GM19455 (cell line): Measurements from ENCODE around the gene ACADVL.
A peak's percentile ranks its signal among the peaks of the same experiment; 100 is the strongest.

Source experiments
- ATAC-seq: cut with Tn5 transposase; IDR thresholded peaks from one replicate; pipeline ENCODE4 v1.9.1; 2021; ENCODE audit not compliant: unreplicated experiment

The ACADVL gene

DNA sequence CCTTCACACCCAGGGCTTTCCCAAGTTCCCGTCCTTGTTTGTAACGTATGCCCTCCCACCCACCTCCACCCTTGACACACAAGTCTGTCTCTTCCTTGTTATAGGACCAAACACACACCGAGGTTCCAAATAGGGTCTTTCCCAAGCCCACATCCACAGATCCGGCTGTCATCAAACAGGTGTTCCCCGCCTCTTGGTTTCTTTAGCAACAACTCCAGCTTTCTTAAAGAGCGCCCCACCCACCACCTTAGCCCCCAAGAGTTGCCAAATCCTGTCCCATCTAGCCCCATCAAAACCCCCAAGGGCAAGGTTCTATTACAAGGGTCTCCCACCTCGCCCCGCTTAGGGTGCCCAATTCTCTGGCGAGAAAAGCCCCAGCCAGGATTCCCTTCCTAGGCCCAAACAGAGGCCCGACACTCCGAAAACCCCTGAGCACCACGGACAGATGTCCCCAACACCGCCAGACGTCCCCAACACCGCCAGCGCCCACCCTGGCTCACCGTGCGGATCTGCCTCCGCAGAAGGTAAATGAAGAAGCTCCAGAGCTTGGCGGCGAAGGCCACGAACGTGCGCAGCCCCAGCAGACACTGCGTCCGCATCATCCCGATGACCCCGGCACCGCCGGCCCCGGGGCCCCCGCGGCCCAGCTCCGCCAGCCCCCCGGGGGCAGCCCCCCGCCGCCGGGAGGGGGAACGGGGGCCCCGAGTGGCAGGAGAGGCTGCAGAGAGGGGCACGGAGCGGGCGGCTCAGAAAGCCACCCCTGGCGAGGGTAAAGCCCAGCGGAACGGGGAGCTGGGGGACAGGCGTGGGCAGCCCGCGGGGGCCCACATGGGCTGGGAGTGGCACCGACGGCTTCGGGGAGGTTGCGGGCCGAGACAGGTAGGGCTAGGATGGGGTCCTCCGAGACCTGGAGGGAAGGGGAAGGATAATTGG is 31.2 kb downstream of the ACADVL start:
- ATAC-seq = no peak

DNA sequence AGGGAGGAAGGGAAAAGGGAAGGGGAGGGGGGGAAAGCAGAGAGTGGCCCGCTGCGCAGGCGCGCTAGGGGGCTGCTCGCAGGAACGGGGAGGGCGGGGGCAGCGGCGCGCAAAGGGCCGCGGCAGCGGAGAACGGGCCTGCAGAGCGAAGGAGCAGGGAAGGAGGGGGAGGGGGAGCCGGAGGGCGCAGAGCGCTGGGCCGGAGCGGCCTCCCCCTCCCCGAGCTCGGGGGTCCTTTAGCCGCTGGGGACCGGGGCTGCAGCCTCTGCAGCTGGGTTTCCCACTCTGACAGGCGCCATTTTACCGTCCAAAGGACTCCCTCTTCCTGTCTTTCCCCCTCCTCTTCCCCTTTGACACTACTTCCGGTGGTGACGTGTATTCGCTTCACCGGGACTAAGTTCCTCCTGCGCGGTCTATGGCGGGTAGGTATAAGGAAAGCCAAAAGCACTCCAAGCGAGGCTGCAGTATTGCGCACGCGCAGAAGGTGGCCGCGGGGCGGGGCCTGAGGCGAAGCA is 32.0 kb downstream of the ACADVL start, which contains the start of gene CTDNEP1:
CTDNEP1 (minus strand) TSS at position 74 of the 515 bp plus-strand sequence. CDS start 438 bp downstream, outside the sequence.
- peak; percentile 86 for ATAC-seq

DNA sequence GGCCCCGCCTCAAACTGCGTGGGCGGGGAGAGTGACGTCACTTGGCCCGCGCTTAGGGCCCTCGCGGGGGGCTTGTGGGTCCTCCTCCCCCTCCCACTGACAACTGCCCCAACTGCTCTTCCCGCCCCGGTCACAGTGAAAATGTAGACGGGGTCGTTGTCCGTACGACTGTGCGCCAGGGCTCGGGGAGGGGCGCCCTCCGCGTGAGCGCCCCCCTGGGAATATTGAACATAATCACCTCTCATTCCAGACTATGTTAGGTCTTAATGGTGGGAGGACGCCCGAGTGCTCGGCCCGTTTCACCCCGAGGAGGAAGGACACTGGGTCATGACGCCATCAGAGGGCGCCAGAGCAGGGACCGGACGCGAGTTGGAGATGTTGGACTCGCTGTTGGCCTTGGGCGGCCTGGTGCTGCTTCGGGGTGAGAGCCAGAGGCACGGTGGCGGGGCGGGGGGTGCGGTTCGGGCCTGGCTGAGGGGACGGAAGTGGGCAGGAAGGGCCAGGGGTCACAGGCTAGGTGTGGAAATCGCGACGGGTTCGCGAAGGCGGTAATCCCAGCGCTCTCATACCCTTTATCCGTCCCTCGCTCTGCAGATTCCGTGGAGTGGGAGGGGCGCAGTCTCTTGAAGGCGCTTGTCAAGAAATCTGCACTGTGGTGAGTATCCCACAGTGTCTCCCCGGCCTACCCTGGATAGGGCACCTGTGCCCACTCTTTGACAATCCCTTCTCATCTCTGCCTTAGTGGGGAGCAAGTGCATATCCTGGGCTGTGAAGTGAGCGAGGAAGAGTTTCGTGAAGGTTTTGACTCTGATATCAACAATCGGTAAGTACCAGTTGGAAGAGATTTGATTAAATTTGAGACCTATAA is 32.7 kb downstream of the ACADVL start, which contains the start of gene ELP5:
ELP5 (plus strand) TSS at position 40 of the 868 bp plus-strand sequence; CDS start at position 376, 336 bp downstream.
- ATAC-seq = peak; percentile 40

DNA sequence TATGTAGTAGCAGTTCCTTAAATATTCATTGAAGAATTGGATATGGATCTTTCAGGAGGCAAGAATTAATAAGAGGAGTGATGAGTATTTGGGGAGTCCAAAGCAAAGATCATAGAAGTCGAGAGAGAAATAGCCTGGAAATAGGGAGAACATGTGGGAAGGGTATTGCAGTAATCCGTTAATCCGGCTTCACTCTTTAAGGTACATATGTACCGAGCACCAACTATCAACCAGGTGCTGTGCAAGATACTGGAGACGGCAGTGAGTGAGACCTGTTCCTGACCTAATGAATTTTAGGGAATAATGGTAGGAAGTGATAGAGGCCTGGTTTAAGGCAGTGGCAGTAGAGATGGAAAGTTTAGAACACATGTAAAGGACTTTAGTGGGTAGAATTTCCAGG is 33.3 kb downstream of the ACADVL start:
- no peak for ATAC-seq

DNA sequence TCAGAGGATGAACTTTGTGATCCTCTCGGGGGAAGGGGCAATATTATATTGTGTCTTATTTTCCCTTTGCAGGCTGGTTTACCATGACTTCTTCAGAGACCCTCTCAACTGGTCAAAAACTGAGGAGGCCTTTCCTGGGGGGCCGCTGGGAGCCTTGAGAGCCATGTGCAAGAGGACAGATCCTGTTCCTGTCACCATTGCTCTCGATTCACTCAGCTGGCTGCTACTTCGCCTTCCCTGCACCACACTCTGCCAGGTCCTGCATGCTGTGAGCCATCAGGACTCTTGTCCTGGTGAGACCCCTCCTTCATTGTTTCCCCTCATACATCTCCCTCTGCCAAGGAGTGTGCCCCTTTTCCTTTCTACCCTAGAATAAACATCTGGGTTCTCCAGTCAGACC is 34.8 kb downstream of the ACADVL start:
- no peak for ATAC-seq

DNA sequence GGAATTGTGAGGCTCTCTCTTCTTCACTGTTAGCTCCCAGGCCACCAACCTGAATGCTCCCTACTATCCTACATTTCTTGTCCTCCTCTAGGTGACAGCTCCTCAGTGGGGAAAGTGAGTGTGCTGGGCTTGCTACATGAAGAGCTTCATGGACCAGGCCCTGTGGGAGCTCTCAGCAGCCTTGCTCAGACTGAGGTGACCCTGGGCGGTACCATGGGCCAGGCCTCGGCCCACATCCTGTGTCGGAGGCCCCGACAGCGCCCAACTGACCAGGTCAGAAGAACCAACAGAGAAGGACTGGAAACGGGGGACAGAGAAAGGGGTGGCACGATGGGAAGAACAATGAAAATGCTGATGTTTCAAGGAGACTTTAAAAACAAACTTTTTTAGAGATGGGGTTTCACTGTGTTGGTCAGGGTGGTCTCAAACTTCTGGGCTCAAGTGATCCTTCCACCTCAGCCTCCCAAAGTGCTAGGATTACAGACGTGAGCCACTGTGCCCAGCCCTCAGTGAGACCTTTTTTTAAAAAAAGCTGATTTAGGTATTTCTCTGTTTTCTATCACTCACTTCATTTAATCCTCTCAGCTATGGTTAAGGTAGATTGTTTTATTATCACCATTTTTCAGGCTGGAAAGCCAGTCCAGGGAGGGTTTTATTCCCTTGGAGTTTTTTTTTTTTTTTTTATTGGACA is 37.2 kb downstream of the ACADVL start:
- no peak for ATAC-seq

DNA sequence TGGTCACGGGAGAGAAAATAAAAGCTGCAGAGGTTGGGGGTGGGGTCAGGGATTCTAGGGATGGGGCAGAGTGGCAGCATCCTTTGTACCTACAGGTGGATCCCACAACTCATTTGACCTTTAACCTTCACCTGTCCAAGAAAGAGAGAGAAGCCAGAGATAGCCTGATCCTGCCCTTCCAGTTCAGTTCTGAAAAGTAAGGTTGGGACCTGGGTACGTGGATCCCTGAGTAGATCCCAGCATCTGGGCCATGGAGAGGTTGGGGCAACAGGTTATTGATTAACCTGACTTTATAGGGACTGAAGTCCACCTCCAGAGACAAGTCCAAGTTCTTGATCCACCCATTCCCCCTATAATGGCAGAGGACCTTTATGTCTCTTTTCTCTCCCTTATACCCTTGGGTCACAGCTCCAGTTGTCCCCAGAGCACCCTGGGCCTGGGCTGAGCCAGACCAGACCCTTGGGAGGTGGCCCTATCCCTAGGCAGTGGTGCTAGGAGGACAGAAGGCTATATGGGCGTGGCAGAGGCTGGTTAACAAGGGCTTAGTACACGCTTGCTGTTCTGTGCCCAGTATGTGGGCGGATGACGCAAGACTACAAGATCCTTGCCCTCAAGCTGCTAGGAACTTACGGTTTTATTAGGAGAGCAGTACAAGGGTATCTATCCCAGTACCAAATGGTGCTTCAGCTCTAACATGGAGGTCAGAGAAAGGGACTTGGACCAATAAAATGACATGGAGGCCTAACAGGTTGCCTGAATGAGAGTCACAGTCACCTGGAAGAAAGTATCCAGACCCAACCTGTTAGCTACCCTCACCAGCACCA is 39.2 kb downstream of the ACADVL start:
- no peak for ATAC-seq

DNA sequence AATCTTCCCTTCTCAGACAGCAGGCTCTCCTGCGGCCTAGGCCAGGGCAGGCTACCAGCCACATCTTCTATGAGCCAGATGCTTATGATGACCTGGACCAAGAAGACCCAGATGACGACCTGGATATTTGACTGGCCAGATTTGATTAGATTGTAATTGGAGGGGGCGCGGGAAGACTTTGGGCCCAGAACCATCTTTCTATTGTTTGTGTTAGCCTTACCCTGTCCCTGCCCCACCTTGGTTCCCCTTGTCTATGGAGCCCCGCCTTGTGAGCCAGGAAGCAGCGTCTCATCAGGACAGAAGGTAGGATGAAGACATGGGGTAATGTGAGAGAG is 39.8 kb downstream of the ACADVL start:
- no peak for ATAC-seq

DNA sequence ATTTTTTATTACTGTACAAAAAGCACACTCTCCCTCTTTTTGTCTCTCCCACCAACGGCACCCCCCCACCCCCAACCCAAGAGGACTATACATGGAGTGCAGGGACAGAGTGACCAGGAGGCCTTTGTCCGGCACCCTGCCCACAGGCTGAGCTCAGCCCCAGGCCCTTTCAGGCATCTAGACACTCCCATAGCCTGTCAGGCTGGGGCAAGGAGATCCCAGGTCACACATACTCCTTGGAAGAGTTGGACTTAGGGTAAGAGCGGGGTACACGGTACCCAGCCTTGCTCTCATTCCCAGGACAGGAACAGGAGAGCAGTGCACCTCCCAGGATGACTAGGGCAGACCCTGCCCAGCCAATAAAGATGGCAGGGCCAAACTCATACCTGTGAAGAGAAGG is 40.4 kb downstream of the ACADVL start:
- ATAC-seq = no peak

DNA sequence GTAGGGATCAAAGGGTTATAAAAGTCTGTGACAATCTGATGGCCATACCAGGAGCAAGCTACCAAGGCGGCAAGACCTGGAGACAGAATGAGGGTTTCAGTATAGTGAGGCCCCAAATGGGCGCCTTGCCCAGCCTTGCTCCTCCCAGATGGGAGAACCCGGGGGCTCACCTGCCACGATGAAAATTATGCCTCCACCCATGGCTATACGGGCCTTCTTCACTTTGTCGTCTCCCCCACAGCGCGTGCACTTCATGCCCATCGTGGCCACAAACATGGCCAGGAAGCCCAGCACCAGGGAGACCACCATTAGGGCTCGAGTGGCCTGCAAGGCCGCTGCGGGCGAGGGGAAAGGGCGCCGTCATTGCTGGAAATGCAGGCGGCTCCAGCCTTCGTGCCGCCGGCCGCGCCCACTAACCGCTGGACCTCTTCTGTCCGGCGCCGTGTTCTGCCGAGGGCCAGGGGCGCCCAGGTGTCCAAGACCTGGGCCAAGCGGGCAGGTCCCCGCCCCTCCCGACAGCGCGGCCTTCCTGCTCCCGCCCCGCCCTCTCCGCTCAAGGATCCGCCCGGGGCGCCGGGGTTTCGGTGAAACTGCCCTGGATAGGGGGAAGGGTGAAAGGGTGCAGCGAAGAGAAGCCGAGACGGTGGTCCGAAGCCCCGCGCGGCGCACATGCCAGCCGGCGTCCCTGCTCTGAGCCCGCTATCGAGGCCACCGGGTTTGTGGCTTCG is 41.1 kb downstream of the ACADVL start:
- ATAC-seq = no peak

DNA sequence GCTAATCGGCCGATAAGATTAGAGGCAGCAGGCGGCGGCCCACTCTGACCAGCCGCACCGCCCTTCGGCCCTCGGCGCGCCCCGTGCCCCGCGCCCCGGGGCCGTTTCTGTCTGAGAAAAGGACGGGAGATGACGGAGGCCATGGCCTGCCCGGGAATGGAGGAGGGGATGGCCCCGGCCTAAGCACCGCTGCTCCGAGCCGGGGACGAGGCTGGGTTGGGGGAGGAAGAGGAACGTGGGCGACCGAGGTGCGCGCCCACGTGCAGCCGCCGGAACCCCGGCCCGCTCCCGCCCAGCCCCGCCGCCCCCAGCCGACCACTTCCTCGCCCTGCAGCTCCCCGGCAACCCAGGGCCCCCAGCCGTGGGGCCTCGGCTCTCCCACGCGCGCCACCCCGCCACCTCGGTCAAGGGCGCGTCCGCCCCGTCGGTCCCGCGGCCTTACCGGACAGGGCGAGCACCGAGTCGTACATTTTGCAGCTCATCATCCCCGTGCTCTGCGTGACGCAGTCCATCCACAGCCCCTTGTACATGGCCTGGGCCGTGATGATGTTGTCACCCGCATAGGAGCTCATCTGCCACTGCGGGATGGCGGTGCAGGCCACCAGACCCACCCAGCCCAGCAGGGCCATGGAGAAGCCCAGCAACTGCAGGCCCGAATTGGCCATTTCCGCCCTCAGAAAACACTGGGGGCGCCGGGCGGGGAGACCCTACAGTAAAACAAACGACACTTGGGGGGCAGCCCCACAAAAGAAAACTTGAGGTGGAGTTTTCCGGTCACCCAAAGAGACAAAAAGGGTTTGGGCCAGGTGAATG is 41.8 kb downstream of the ACADVL start:
- ATAC-seq = no peak

DNA sequence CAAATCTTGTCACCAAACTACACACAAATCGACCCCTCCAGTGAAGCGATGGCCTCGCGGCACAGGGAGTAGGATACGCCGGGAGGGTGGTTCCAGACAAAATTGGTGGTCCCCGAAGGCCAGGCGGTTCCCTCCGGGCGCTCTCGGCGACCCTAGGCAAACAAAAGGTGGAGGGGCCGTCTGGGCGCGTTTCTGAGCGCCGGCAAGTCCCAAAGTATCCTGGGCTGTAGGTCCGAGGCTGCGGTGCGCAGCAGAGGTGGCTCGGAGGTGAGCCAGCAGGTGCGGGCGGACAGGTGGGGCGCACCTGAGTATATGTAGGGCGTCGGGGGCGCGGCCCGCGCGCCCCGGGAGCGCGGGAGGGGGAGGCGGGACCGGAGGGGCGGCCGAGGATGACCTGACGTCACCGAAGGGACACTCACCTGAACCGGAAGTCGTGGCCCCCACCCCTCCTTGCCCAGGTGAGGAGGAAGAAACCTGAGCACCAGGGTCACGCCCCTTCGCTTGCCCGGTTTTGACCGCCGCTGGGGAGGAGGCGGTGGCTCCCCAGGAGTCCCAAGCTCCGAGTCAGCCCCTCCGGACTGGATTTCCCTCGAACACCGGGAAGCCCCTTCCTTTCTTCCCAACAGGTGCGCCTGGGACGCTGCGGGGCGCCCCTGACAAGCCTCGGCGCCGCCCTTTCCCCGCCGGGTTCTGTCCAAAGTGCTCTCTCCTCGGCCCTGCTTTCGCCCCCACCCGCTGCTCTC is 42.6 kb downstream of the ACADVL start, which contains the start of gene CLDN7:
CLDN7 (minus strand) TSS at position 287 of the 743 bp plus-strand sequence. CDS start 435 bp downstream, outside the sequence.
- ATAC-seq = no peak

DNA sequence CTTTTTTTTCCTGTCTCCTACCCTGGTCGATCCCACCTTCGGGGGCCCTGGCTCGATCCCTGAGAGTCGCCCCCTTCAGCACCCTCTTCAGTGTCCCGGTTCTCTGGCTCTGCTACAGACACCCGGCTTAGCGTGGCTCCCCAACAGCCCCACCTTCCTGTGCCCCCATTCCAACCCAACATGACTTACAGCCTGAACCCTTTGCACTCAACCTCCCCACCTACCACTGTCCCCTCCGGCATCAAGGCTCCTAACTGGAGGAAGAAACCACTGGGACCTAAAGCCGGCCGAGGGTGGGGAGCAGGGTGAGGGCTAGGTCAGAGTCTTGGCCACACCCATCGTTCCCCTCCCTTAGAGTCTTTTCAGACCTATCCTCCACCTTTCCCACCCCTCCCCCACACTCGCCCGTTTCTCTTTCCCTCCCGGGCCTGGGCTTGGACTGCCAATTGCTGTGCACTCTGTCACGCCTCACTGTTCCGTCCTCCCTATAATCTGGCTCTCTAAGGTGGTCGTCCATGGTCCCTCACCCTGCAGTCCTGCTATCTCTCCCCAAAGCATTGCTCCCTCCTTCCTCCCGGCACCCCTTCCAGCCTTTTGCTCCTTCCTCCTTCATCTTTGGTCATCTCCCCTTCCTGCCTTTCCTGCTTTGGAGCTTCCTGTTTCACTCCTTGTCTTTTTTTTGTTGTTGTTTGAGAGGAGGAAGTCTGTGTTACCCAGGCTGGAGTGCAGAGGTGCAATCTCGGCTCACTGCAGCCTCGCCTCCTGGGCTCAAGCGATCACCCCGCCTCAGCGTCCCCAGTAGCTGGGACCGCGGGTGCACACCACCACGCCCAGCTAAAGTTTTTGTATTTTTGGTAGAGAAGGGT is 43.4 kb downstream of the ACADVL start:
- ATAC-seq = no peak

DNA sequence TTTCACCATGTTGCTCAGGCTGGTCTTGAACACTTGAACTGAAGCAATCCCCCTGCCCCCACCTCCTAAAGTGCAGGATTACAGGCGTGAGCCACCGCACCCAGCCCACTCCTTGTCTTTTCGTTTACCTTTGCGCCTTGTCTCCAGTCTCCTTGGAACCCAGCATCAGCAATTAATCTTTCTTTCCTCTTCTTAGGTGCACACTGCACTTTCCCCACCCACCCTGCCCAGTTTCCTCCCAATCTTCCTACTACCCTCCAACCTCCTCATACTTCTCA is 44.0 kb downstream of the ACADVL start:
- ATAC-seq = no peak

DNA sequence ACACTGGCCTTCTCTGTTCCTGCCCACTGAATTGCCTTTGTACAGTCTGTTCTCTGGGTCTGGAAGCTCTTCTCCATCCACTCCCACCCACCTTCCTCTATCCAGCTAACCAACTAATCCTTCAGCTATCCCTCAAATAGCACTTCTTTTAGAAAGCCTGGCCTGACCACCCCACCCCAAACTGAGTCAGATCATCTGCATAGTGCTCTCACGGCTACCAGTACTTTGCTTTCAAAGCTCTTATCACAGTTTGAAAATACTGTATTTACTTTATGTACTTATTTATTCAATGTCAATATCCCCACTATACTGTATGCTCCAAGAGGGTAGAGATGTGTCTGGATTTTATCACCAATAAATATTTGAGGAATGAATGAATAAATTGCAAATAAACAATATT is 47.0 kb downstream of the ACADVL start:
- no peak for ATAC-seq
